ENCODE measurements around the gene UQCRC1.

DNA sequence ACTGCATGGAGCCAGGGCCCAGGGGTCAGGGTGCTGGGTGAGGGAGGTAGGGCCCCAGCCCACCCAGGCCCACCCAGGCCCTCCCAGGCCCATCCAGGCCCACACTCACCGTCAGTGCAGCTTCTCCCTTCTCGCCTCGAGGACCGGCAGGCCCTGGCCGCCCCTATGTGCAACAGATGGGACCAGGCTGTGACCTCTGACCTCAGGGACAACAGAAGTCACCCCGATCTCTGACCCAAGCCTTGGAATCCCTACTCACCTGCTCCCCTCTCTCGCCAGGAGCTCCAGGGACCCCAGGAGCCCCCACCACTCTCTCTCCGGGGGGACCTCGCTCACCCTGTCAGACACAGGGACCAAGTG, 43.1 kb downstream of the UQCRC1 start:
- TF ChIP-seq CTCF (IDR thresholded peaks at IDR 0.05), result no peak
- TF ChIP-seq POLR2AphosphoS5 (IDR thresholded peaks at IDR 0.05), result no peak

Data from breast epithelium (tissue), 3 donors.